OCI-LY3 (cell line): ENCODE measurements around the gene SLC26A2.

ENCODE experiments used
- H2AFZ ChIP-seq: fragments of 200-600, 300-600 bp; shearing (Covaris generic); 2 replicates; pipeline ENCODE4 v1.6.0; 2014; ENCODE audit warnings: antibody characterized with exemption, low read depth, low read length
- H3K27ac ChIP-seq: fragments of 200-600, 300-600 bp; sonication (generic); 2 replicates; pipeline ENCODE4 v1.5.1; 2014; ENCODE audit warnings: mild to moderate bottlenecking, low read length, moderate library complexity, mixed read lengths
- H3K27me3 ChIP-seq: fragments of 200-600, 300-600 bp; sonication (generic); 2 replicates; pipeline ENCODE4 v1.6.1; 2014; ENCODE audit warnings: low read depth, low read length, mixed read lengths
- H3K36me3 ChIP-seq: fragments of 200-600, 300-600 bp; sonication (generic); replicated peaks from 2 replicates; pipeline ENCODE3; 2014; ENCODE audit warnings: low read depth, low read length, mixed read lengths
- H3K4me1 ChIP-seq: fragments of 300-600, 200-600 bp; sonication (generic); 2 replicates; pipeline ENCODE4 v1.6.1; 2014; ENCODE audit warnings: low read length, mixed read lengths
- H3K4me2 ChIP-seq: fragments of 200-600, 300-600 bp; sonication (generic); 2 replicates; pipeline ENCODE4 v1.6.1; 2014; ENCODE audit warnings: low read length, mixed read lengths
- H3K4me3 ChIP-seq: fragments of 300-600, 200-600 bp; sonication (generic); 2 replicates; pipeline ENCODE4 v1.5.1; 2014; ENCODE audit warnings: antibody characterized with exemption, mild to moderate bottlenecking, low read length, moderate library complexity
- H3K79me2 ChIP-seq: fragments of 300-600, 200-600 bp; shearing (Covaris generic); 2 replicates; pipeline ENCODE4 v1.6.1; 2014; ENCODE audit warnings: mild to moderate bottlenecking, low read length, mixed read lengths
- H3K9ac ChIP-seq: fragments of 300-600, 200-600 bp; shearing (Covaris generic); 2 replicates; pipeline ENCODE4 v1.6.0; 2014; ENCODE audit warnings: mild to moderate bottlenecking, low read length, moderate library complexity
- H3K9me3 ChIP-seq: fragments of 200-600, 300-600 bp; shearing (Covaris generic); 2 replicates; pipeline ENCODE4 v1.6.1; 2014; ENCODE audit warnings: low read length, mixed read lengths; ENCODE audit not compliant: insufficient read depth
- H4K20me1 ChIP-seq: fragments of 200-600, 300-600 bp; sonication (generic); 2 replicates; pipeline ENCODE4 v1.6.1; 2016; ENCODE audit warnings: low read length, mixed read lengths; ENCODE audit not compliant: insufficient read depth
- CTCF ChIP-seq: fragments of 200-600, 300-600 bp; sonication (generic); IDR thresholded peaks from 2 replicates; pipeline ENCODE4 v1.5.1; 2014; ENCODE audit warnings: antibody characterized with exemption, low read length, low read depth
- EZH2phosphoT487 ChIP-seq: fragments of 200-600 bp; shearing (Covaris generic); IDR thresholded peaks from 2 replicates; pipeline ENCODE4 v1.6.1; 2018; ENCODE audit warnings: antibody characterized with exemption, mixed run types, low read depth

SLC26A2 gene

DNA sequence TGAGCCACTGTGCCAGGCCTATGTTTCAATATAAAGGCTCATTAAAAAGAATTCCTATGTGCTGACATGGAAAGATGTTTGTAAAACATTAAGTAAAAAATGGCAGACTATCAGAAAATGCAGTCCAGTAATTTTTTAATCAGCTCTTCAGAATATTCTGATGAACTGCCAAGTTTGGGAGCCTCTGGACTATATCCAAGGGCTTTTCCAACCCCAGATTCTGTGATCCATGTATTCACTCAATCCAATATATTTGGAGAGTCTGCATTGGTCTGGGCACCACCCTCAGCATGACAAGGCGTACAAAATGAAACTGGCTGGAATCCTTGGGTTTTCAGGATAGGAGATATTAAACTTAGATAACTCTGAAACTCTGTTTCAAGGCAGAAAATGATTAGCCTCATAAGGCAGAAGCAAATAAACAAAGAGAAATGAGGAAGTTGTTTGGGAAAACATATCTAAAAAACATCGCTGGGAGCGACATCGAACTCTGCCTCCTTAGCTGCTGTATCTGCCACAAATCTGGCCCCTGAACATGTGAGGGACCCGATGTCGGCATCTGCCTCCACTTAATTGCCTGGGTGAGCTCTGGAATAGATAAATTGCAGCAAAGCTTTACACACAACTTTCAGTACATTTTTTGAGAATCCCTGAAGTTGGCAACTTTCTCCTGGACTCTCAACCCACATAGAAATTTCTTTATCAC is 30.4 kb upstream of the SLC26A2 start:
- Histone ChIP-seq H3K36me3 (no peaks in the 10 kb centered on the region), H3K9me3 (no peaks in the 10 kb centered on the region), H3K4me2 (no peak overlapping the region), H2AFZ (no peak overlapping the region), H3K27me3 (no peaks in the 10 kb centered on the region), H3K9ac (no peak overlapping the region), H3K4me1 (no peaks in the 10 kb centered on the region), H3K4me3 (no peak overlapping the region), H3K27ac (no peak overlapping the region), H4K20me1 (no peaks in the 10 kb centered on the region), H3K79me2 (no peaks in the 10 kb centered on the region)
- TF ChIP-seq EZH2phosphoT487 (no peak), CTCF (no peak)

DNA sequence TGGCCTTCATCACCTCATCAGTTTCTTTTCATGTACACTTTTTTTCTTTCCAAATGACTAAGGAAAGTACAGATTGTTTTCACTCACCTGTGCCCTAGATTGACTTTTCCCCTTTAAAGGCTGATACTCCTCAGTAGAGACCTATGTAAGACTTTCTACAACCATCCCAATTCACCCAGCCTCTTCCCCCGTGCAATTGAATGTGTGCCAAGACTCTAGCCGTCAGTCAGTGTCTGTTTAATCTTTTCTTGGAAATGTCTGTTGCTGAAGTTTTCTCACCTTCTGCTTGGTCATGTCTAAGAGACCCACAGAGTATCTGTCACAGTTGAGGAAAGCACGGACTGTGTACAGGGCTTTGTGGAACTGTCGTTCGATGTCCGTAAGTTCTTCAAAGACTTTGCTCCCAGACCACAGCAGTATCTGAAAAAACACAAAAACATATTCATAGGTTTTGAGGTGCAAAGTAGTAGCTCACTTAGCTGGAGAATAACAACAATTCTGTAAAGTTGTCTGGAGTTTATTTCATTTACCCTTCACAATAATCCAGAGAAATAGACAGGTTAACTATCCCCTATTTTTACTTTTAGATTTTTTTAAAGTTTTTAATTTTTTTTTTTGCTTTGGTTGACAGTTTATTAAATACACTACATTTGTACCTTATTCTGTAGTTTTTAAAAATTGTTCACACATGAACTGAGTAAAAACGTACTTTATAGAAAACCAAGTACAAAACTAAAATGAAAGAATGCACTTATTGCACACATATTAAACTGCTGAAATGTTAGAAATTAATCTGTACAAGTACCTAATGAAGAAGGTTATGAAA is 29.6 kb upstream of the SLC26A2 start:
- Histone ChIP-seq H3K4me2 (no peak overlapping the region), H3K4me1 (no peaks in the 10 kb centered on the region), H3K9ac (no peak overlapping the region), H3K36me3 (no peaks in the 10 kb centered on the region), H4K20me1 (no peaks in the 10 kb centered on the region), H3K27me3 (no peaks in the 10 kb centered on the region), H3K4me3 (no peak overlapping the region), H2AFZ (no peak overlapping the region), H3K79me2 (no peaks in the 10 kb centered on the region), H3K27ac (no peak overlapping the region), H3K9me3 (no peaks in the 10 kb centered on the region)
- TF ChIP-seq EZH2phosphoT487, result no peak
- TF ChIP-seq CTCF, result no peak

DNA sequence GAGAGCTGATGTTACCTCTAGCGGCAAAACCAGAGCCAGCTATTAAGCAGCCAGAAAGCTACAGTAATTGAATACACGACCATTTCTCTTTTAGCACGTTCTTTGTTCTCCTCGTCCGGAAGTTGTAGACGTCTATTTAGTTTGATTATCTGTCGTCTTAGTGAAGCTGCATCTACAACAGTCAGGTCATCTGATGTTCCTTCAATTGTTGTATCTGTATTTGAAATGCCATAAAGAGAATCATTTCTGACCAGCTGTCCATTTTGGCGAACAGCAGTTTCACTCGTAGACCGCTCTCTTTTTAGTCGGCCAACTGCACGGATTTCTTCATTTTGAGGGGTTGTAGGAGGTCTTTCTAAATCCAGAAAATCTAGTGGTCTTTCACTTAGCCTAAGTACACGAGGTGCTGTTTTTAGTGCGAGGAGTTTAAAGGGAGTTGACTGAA is 28.5 kb upstream of the SLC26A2 start:
- Histone ChIP-seq H3K27ac (no peak overlapping the region), H4K20me1 (no peaks in the 10 kb centered on the region), H2AFZ (no peak overlapping the region), H3K9ac (no peak overlapping the region), H3K9me3 (no peaks in the 10 kb centered on the region), H3K4me2 (no peak overlapping the region), H3K4me3 (no peak overlapping the region), H3K4me1 (no peaks in the 10 kb centered on the region), H3K36me3 (no peaks in the 10 kb centered on the region), H3K79me2 (no peaks in the 10 kb centered on the region), H3K27me3 (no peaks in the 10 kb centered on the region)
- TF ChIP-seq EZH2phosphoT487 (no peak), CTCF (no peak)
